ENCODE data around the gene NCKAP5.

- TF ChIP-seq YY1 (IDR thresholded peaks at IDR 0.05; ENCODE audit: insufficient read depth, insufficient read length) (no peak), ZNF274 (IDR thresholded peaks at IDR 0.05; ENCODE audit: low read depth, low read length) (no peak), SUZ12 (IDR thresholded peaks at IDR 0.05; ENCODE audit: extremely low read depth, insufficient read depth, insufficient read length) (no peak)
These were observed 528.7 kb downstream of the NCKAP5 start for GRCh38 chr2:133039531-133039930.

Data from NT2/D1 (cell line).